Stimulated activated CD8-positive, alpha-beta memory T cell treated with anti-CD3 and anti-CD28 coated beads, Interleukin-15, amount 100 ng/mL, for 4 hours (primary cell): ENCODE data around the gene UBE2G2.

ENCODE experiments used
- DNase-seq, 2 donors: peaks; one replicate each; pipeline ENCODE4 v3.0.0-alpha.2; 2020; ENCODE audit warnings: low read depth in 2 of 2

UBE2G2 gene

DNA sequence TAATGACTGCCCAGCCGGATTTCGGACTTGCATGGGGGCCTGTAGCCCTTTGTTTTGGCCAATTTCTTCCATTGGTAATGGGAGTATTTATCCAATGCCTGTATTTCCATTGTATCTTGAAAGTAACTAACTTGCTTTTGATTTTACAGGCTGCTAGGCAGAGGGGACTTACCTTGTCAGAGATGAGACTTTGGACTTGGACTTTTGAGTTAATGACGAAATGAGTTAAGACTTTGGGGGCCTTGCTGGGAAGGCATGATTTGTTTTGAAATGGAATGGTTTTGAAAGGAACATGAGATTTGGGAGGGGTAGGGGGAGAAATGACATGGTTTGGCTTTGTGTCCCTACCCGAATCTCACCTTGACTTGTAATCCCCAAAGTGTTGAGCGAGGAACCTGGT is 9.6 kb downstream of the UBE2G2 start:
- DNase-seq = no peak

DNA sequence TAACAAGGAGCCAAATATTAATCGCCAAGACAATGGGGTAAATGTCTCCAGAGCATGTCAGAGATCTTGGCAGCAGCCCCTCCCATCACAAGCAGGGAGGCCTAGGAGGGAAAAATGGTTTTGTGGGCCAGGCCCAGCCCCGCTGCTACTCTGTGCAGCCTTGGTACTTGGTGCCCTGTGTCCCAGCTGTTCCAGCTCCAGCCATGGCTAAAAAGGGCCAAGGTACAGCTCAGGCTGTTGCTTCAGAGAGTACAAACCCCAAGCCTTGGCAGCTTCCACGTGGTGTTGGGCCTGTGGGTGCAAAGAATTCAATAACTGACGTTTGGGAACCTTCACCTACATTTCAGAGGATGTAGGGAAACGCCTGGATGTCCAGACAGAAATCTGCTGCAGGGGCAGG is 10.4 kb downstream of the UBE2G2 start:
- DNase-seq = no peak

DNA sequence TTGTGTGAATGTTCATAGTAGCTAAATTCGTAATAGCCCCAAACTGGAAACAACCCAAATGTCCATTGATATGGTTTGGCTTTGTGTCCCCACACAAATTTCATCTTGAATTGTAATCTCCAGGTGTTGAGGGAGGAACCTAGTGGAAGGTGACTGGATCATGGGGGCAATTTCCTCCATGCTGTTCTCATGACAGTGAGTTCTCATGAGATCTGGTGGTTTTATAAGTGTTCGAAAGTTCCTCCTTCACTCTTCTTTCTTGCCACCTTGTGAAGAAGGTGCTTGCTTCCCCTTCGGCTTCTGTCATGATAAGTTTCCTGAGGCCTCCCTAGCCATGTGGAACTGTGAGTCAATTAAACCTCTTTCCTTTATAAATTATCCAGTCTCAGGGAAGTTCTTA is 11.3 kb downstream of the UBE2G2 start:
- no peak for DNase-seq

DNA sequence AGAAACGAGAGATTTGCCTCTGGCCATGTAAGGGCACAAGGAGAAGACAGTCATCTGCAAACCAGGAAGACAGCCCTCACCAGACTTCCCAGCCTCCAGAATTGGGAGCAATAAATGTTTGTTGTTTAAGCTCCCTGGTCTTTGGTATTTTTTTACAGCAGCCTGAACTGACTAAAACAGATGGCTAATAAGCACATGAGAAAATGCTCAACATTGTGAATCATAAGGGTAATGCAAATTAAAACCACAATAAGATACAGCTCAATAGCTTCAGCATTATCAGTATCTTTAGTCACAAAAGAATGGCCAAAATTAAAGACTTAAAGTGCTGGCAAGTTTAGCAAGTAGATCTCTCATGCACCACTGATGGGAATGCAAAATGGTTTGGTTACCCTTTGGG is 11.7 kb downstream of the UBE2G2 start:
- no peak for DNase-seq

DNA sequence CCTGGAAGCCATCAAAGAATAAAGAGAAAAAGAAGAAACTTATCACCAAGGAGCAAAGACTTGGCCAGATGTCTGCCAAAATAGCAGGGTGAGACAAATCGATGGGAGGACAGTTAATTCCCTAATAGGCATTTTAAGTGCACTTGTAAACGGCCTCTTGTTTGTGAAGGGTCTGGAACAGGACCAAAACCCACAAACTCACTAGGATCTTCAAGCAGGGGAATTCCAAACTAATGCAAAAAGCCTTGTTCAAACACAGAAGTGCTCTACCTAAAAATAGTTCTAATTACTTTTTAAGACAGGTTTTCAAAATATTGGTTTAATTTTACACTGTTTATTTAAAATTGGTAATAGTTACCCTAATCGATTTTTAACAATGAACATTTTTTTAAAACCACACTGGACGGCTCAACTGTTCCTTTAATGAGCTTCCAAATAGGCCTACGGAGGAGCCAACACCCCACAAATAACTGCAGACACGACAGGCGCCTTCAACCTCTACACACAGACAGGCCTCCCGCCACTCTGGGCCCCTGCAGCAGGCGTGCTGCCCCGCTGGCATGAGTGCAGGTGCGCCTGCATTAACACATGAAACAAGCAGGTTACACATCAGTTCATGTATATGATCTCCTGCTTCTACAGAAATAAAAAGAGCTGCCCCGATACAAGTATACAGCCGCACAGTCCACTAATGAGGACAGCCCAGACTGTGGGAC is 15.8 kb downstream of the UBE2G2 start:
- no peak for DNase-seq

DNA sequence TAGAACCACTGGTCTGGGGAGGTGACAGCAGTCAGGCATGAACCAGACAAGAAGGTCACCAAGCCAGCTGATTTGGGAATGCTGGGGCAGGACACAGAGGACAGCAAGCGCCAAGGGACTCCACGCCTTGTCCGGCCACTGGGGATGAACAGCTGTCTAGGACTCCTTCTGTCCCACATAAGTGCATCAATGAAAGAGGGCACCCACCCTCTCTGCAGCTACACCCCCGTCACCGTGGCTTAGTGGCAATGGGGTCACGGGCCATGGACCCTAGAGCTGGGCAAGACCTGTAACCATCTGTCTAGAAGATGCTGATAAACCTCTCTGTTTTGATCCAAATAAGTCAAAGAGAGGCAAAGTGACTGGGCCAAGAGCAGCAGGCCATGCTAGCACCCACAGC is 16.8 kb downstream of the UBE2G2 start:
- DNase-seq = no peak

DNA sequence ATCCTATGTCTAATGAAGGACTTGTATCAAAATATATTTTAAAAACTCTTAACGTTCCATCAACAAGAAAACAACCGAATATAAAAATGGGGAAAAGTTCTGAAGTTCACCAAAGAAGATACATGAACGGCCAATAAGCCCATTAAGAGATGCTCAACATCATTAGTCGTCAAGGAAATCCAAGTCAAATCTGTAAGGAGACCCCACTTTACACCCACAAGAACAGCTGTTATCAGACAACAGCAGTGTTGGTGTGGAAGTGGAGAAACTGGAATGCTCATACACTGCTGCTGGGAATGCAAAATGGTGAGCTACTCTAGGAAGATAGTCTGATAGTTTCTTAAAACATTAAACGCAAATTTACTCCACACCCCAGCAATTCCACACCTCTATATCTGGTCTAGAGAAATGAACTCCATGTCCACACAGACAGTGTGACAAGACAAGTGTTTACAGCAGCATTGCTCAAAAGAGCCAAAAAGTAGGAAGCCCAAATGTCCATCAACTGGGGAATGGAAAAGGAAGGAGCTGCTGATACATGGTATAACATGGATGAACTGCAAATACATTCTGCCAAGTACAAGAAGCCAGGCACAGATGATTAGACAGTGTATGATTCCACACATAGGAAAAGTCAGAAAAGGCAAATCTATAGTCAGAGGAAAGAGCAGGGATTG is 18.5 kb downstream of the UBE2G2 start:
- DNase-seq = no peak

DNA sequence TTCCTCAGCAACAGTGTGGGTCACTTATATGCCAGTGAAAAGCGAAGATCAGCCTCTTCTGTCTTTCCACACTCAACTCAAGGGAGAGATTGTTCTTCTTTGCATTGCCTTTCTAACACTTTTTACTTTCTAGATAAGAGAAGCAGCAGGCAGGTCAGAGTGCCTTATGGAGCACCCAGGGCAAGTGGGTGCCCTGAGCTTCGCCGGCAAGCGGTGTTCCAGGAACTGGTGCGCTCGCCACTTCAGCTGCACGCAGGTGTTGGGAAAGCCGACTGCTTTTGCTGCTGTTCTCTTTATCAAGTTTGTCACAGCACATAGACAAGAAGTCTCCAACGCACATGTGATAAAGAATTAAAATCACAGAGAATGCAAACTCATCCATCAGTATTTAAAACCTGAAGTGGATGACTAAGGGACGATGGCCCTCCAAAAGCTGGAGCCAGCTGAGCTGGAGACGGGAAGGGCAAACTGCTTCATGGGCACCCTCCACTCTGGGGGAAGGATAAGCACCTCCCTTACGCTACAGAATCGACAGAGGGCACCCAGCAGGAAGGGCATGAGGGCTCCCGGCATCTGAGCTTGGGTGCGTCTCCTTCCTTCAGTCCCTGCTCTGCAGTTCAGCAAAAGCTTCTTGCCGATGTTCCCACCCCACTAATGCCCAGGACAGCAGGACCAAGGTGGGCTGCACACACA is 20.7 kb downstream of the UBE2G2 start:
- no peak for DNase-seq

DNA sequence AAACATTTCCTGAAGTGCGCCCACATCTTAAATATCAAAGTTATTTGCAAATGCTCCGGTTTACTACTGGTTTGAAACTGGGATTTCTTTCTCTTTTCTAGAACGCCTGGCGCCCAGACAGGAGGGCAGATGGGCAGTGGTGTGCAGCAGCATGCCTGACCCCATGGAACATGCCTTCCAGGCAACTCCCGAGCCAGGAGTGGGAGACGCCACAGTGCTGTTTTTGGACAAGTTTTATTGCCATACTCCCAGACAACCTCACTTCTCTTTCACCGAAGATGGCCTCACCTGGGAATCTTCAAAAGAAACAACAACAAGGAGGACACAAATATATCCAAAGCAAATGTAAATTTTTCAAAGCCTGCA is 21.5 kb downstream of the UBE2G2 start:
- no peak for DNase-seq

DNA sequence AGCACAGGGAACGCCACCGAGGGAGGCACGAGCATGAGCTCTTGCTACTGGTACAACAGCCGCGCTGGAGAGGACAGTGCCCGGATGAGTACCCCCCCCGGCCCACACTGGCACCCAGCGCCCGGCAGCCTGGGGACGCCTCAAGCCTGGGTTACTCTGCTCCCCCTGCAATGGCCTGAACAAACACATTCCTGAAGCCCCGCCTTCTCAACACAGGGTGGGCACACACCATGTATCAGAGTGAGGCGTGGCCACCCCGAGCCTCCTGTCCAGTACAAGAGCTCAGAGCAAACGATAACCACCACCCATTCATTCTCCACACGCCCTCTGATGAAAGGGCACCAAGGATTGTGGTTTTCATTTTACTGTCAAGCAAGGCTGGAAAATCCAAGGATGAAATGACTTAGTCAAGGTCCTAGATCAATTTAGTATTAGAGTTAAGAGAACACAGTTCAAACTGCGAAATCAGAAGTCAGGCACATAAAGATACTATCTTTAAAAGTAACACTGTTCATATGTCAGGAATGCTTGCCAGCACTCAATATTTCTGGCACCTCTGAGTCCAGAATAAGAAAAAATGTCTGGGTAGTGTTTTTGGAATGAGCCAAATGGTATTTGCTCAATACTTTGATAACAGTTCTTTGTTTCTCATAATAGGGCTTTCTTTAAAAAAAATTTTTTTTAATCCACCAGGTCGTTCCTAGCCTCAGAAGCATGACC is 22.0 kb downstream of the UBE2G2 start:
- DNase-seq = no peak

DNA sequence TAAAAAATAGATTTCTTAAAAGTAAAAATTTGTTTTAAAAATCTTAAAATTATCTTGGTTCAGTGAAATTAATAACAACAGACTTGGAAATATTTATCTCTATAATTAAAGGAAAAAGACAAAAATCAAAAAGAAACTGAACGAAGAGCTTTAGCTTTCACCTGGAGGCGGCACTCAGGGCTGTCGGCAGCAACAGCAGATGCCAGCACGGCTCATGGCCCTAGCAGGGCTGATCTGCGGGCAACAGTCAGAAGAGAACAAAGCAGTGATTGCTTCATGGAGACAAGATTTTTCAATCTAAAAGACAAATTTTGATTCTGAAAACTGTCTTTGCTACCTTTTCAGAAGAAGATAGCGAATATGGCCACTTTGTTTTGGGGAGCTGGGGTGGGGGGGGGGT is 22.6 kb downstream of the UBE2G2 start:
- DNase-seq = no peak

DNA sequence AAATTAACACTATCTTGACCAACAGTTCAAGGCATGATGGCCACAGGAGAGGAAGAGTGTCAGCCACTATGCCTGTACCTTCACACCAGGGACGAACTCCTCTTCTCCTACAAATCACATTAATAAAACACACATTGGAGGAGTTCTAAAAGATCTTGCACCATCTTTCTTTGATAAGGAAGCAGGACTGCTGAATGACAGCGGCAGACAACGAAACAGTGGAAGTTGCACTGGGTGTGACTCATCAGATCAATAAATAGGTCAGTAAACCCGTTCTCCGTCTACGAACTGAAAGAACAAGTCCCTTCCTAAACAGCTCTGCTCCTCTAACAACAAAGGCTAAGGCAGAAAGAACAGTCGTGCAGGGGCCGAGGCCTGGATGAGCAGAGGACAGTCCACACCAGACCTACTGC is 23.1 kb downstream of the UBE2G2 start:
- DNase-seq = no peak

DNA sequence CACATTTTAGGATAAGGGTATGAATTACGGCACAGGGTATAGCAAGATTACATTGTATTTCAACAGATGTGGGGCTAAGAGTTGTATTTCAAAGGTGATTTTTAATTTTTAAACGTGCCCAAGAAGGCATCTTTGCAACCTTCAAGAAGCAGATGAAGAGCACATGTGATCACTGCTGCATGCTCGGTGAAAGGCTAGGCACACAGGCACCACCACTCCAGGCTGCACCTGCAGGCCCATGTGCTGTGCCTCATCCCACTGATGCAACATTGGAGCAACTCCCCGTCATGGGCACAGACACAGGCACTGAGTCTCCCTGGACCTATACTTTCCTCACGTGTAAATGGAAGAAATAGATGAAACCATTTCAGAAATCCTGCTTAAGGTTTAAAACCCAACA is 23.5 kb downstream of the UBE2G2 start:
- DNase-seq = no peak

DNA sequence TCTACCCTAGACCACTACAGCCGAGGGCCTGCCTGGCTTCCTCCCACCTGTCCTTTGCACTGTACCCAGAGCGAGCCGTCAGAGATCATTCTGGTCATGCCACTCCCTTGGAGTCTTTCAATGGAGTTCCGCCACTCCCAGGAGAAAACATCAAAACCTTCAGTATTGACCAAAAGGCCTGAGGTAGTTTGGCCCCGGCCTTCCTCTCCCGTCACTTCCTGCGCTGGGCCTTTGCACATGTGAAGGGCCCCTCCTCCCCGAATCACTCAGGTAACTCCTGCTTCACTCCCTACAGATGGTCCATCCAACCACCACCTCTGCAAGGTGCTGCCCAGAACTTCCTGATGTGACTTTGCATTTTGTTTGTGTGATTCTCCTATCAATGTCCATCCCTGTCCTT is 26.6 kb downstream of the UBE2G2 start:
- DNase-seq = no peak

DNA sequence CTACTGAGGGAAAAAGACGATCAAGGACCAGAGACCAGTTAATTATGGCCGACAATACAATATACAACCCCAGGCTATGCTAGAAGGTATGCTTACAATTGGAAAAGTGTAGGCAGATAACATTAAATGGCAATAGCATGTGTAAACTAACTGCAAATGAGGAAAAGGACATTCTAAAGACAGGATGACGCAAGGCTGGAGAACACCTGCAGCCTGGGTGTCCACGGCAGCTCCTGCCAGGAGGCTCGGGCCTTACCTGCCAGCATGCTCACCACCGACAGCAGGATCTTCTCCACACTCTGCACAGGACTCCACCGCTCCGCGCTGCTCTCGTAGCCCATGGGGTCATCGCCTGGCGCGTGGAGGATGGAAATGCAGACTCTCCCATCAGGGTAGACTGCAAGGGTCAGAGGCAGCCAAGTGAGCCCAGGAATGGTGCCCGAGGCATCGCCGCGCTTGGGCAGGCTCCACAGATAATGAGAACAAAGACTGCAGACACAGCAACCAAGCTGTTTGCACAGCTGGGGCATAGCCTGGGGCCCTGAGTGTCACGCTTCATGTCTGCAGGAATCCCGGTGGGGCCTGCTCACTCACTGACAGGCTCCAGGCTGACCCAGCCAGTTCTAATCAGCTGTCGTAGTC is 28.2 kb downstream of the UBE2G2 start:
- no peak for DNase-seq

DNA sequence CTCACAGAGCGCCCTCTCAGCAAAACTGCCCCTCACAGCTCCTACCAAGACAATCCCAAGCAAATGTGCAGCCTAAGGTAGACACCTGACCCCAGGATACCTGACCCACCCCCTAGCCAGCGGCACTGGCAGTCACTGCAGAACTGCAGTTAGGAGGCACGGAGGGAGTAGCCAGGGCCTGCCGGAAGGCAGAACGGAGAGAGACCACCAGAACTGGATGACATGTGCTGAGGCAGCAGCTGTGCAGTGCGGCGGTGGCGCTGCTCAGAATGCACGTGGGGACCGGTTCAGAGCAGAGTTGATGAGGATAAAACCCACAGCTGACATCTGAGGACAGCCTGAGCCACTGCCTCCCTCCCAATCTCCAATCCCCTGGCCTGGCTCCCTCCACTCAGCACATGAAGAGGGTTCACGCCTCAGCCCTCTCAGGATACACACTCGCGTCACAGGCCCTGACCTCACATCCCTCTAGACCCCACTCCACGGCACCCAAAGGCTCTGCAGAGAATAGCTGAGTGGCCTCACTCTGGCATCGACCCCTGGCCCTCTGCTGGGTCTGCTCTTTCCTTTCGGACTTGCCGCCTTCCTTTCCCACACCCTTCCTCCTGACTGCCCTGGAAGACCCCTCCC is 29.6 kb downstream of the UBE2G2 start:
- no peak for DNase-seq

DNA sequence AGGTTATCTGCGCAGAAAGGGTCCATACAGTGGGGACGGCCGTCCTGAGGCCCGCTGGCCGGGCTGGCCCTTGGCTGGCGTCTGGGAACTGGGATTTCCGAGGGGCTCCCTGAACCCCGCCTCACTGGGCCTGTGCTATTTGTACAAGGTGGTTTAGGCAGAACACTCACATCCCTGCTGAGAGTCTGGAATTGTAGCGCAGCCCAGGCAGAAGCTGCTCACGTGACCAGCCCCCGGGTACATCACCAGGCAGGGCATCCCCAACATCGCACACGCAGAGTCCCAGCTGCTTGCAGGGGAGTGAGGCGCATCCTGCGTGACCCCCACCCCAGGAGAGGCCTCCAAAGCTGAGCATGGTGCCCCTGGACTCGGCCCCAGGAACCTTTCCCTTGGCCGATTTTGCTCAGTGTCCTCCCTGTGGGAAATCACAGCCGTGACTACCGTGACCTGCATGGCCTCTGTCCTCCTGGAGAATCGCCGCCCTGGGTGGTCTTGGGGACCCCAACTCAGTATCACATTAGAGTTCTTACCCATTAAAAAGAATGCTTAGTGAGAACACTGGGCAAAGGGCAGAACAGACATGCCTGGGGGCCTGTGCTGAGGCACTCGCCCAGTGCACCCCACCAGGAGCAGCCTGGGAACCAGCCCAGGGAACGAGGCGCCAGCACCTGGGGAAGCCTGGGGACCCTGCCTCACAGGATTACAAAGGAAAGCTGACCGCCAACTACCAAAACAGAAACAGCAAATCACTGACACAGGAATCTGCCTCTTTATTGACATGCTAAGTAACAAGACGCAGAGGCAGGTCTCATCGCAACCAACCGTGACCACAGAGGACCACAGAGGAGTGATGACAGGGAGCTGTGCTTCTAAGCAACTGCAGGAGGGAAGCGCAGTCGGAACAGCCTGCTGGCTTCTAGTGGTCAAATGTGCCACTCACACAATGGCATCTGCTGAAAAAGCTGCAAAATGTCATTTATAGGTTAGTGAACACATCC is 33.5 kb downstream of the UBE2G2 start:
- no peak for DNase-seq

DNA sequence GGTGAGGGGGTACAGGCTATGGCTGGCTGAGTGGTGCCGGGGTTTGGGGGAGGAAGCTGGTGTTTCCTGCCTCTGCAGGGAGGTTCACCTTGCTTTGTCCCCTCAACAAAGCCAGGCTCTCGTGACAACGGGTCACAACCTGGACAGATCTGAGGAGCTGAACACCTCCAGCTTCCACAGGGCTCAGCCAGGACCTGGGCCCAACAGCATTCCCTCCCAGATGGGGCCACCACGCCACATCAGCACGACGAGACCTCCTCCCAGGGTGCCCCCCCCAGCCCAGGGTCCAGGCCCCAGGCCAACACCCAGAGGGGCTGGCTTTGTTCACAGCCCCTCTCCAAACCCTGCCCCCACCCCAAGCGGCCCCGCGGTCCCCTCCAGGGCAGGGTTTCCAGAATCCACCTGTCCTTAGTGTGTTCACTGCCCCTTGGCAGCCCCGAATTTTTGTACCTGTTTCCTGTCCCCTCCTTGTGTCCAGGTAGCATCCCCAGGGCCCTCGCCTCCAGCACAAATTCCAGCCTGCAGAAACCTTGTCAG is 34.7 kb downstream of the UBE2G2 start:
- DNase-seq = no peak

DNA sequence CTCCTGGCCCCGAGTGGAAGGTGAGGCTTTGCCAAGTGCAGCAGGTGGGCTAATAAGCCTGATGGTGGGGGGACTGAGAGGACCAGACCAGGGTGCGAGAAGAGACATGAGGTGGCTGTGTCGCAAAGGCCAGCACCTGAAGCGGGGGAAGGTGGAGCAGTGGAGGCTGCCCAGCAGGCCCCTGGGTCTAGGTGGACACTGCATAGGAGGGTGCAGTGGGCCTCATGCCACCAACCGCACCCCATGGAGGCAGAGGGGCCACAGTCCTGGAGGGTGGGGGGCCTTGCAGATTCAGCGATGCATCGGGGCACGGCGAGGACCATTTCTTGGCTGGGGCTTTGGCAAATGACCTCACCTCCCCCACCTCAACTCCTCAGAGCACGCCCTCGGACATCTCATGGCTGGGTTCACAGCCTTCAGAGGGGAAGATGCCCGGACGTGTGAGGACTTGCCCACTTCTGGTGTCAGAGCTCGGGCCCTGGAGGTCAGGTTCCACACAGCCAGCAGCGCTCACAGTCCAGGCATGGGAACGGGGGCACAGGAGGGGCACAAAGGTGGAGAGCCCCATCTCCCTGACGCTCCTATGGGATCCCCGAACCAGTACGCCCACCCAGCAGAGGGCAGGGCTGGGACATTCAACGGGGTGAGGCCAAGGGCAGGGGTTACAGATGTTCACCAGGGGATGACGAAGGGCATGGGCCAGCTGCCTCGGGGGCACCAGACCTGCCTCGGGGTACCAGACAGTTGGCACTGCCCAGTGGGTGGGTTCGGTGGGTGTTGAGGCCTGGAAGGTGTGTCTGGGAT is 35.4 kb downstream of the UBE2G2 start:
- DNase-seq = no peak
